ENCODE measurements around the gene CKLF. TPM values are rescaled to one million over a fixed set of nuclear protein-coding genes. Genes with fewer than 3 reads are reported as not detected.

CKLF gene
- total RNA-seq, 6 donors from 2014 or later, result 18.2 to 71.7 (median 47.4) TPM

- ATAC-seq (ENCODE audit: low FRiP score in 2 of 2), result peak; percentile 33 to 70
- peak in 1 of 2 donors; percentile 67 for DNase-seq
- Histone ChIP-seq H3K4me1 (peaks cover 61 to 69% (median 63%) of the 10 kb centered on the region in 4 donors), H3K36me3 (peaks cover 0 to 2% (median 0%) of the 10 kb centered on the region in 4 donors), H3K27me3 (no peaks in the 10 kb centered on the region), H3K4me3 (no peak overlapping the region), H3K27ac (peak overlapping the region; percentile 72 to 84 (median 81)), H3K9me3 (no peaks in the 10 kb centered on the region)
- TF ChIP-seq POLR2A (IDR thresholded peaks at IDR 0.05) (no peak), POLR2AphosphoS5 (IDR thresholded peaks at IDR 0.05) (peak; percentile 33 to 45), EP300 (IDR thresholded peaks at IDR 0.05) (peak in 1 of 4 donors; percentile 52), CTCF (IDR thresholded peaks at IDR 0.05) (no peak)
- whole genome bisulfite sequencing, 2 donors, result 52 to 58% methylated on average over 7 of the region's 7 CpGs
These were observed 44.0 kb upstream of the CKLF start for GRCh38 chr16:66508248-66508913.

- TF ChIP-seq POLR2AphosphoS5 (IDR thresholded peaks at IDR 0.05) (no peak), POLR2A (IDR thresholded peaks at IDR 0.05) (no peak), EP300 (IDR thresholded peaks at IDR 0.05) (no peak), CTCF (IDR thresholded peaks at IDR 0.05) (no peak)
- Histone ChIP-seq H3K36me3 (peaks cover 0 to 8% (median 3%) of the 10 kb centered on the region in 4 donors), H3K4me1 (peaks cover 56 to 66% (median 58%) of the 10 kb centered on the region in 4 donors), H3K9me3 (no peaks in the 10 kb centered on the region), H3K27ac (peak overlapping the region; percentile 72 to 84 (median 81)), H3K27me3 (no peaks in the 10 kb centered on the region), H3K4me3 (no peak overlapping the region)
- ATAC-seq (ENCODE audit: low FRiP score in 2 of 2), result no peak
- DNase-seq, result no peak
- 83 to 90% methylated on average over 8 to 9 of the region's 9 CpGs for WGBS, 2 donors
These were observed 43.4 kb upstream of the CKLF start for GRCh38 chr16:66508914-66509496.

GRCh38 chr16:66509576-66509975 is 42.8 kb upstream of the CKLF start:
- Histone ChIP-seq H3K27ac (peak overlapping the region; percentile 31 to 84 (median 76)), H3K4me3 (no peak overlapping the region), H3K4me1 (peaks cover 54 to 63% (median 57%) of the 10 kb centered on the region in 4 donors), H3K9me3 (no peaks in the 10 kb centered on the region), H3K27me3 (no peaks in the 10 kb centered on the region), H3K36me3 (peaks cover 0 to 8% (median 3%) of the 10 kb centered on the region in 4 donors)
- no peak for DNase-seq
- TF ChIP-seq POLR2A (IDR thresholded peaks at IDR 0.05) (no peak), EP300 (IDR thresholded peaks at IDR 0.05) (no peak), CTCF (IDR thresholded peaks at IDR 0.05) (no peak), POLR2AphosphoS5 (IDR thresholded peaks at IDR 0.05) (no peak)
- no peak for ATAC-seq (ENCODE audit: low FRiP score in 2 of 2)
- WGBS, 2 donors, result 98 to 100% methylated on average over 2 to 5 of the region's 5 CpGs

GRCh38 chr16:66510298-66510697 is 42.1 kb upstream of the CKLF start:
- DNase-seq (no peak), ATAC-seq (ENCODE audit: low FRiP score in 2 of 2) (no peak)
- 63 to 75% methylated on average over 3 to 5 of the region's 5 CpGs for WGBS, 2 donors
- peak overlapping the region; percentile 57 to 84 (median 80) for H3K27ac ChIP-seq
- no peaks in the 10 kb centered on the region for H3K27me3 ChIP-seq
- no peak for TF ChIP-seq POLR2A (IDR thresholded peaks at IDR 0.05)
- TF ChIP-seq POLR2AphosphoS5 (IDR thresholded peaks at IDR 0.05), result no peak
- H3K9me3 ChIP-seq, result no peaks in the 10 kb centered on the region
- H3K4me1 ChIP-seq, result peaks cover 57 to 64% (median 60%) of the 10 kb centered on the region in 4 donors
- H3K4me3 ChIP-seq, result no peak overlapping the region
- H3K36me3 ChIP-seq, result peaks cover 0 to 8% (median 3%) of the 10 kb centered on the region in 4 donors

- Histone ChIP-seq H3K36me3 (peaks cover 0 to 8% (median 3%) of the 10 kb centered on the region in 4 donors), H3K9me3 (no peaks in the 10 kb centered on the region), H3K27me3 (no peaks in the 10 kb centered on the region), H3K4me3 (no peak overlapping the region), H3K27ac (peak overlapping the region; percentile 57 to 84 (median 80)), H3K4me1 (peaks cover 63 to 69% (median 64%) of the 10 kb centered on the region in 4 donors)
- 49 to 62% methylated on average over 11 to 12 of the region's 12 CpGs for WGBS, 2 donors
- ATAC-seq (ENCODE audit: low FRiP score in 2 of 2) (peak; percentile 56 to 58), DNase-seq (peak in 1 of 2 donors; percentile 71)
- TF ChIP-seq POLR2A (IDR thresholded peaks at IDR 0.05), result no peak
- no peak for TF ChIP-seq POLR2AphosphoS5 (IDR thresholded peaks at IDR 0.05)
- TF ChIP-seq CTCF (IDR thresholded peaks at IDR 0.05), result no peak
- TF ChIP-seq EP300 (IDR thresholded peaks at IDR 0.05), result no peak
These were observed 41.4 kb upstream of the CKLF start for GRCh38 chr16:66510711-66511601.
